HEK293 (cell line): ENCODE measurements around the gene SCAMP5.

Source experiments
- GLIS1 ChIP-seq: fragments of 450-650 bp; formaldehyde crosslinking; IDR thresholded peaks from 2 replicates; pipeline ENCODE4 v1.5.1; 2016; ENCODE audit warnings: missing biosample characterization, missing genetic modification characterization
- KLF1 ChIP-seq: fragments of 450-650 bp; formaldehyde crosslinking; IDR thresholded peaks from 2 replicates; pipeline ENCODE4 v1.5.1; 2016; ENCODE audit warnings: missing biosample characterization, missing genetic modification characterization
- KLF8 ChIP-seq: fragments of 450-650 bp; formaldehyde crosslinking; IDR thresholded peaks from 2 replicates; pipeline ENCODE4 v1.5.1; 2016; ENCODE audit warnings: missing biosample characterization, missing genetic modification characterization
- OVOL3 ChIP-seq: fragments of 450-650 bp; formaldehyde crosslinking; IDR thresholded peaks from 2 replicates; pipeline ENCODE4 v1.5.1; 2016; ENCODE audit warnings: missing biosample characterization, missing genetic modification characterization
- SETDB1 ChIP-seq: IDR thresholded peaks from one replicate; pipeline ENCODE4 v1.6.1; 2017; ENCODE audit warnings: mild to moderate bottlenecking, low read length, moderate library complexity, mixed read lengths; ENCODE audit not compliant: insufficient read length
- TRIM28 ChIP-seq: IDR thresholded peaks from 2 replicates; pipeline ENCODE4 v1.6.1; 2011; ENCODE audit warnings: low read length, control low read depth, borderline replicate concordance
- ZFP41 ChIP-seq: fragments of 450-650 bp; formaldehyde crosslinking; IDR thresholded peaks from 2 replicates; pipeline ENCODE4 v1.5.1; 2016; ENCODE audit warnings: missing biosample characterization, missing genetic modification characterization, borderline replicate concordance
- ZNF239 ChIP-seq: fragments of 450-650 bp; formaldehyde crosslinking; IDR thresholded peaks from 2 replicates; pipeline ENCODE4 v1.5.1; 2016; ENCODE audit warnings: missing biosample characterization, missing genetic modification characterization
- ZNF292 ChIP-seq: fragments of 450-650 bp; formaldehyde crosslinking; IDR thresholded peaks from 2 replicates; pipeline ENCODE4 v1.5.1; 2016; ENCODE audit warnings: low read depth, missing biosample characterization, missing genetic modification characterization, borderline replicate concordance
- ZNF335 ChIP-seq: fragments of 450-650 bp; formaldehyde crosslinking; conservative IDR thresholded peaks from 2 replicates; pipeline ENCODE4 v1.5.1; 2016; ENCODE audit warnings: missing biosample characterization, missing genetic modification characterization
- ZNF394 ChIP-seq: fragments of 450-650 bp; formaldehyde crosslinking; IDR thresholded peaks from 2 replicates; pipeline ENCODE4 v1.5.1; 2016; ENCODE audit warnings: missing biosample characterization, missing genetic modification characterization, mild to moderate bottlenecking, moderate library complexity, borderline replicate concordance
- ZNF560 ChIP-seq: fragments of 450-650 bp; formaldehyde crosslinking; IDR thresholded peaks from 2 replicates; pipeline ENCODE4 v1.5.1; 2017; ENCODE audit warnings: missing biosample characterization, missing genetic modification characterization, borderline replicate concordance
- ZNF571 ChIP-seq: fragments of 450-650 bp; formaldehyde crosslinking; IDR thresholded peaks from 2 replicates; pipeline ENCODE4 v1.5.0; 2017; ENCODE audit warnings: missing biosample characterization, missing genetic modification characterization
- ZNF621 ChIP-seq: fragments of 450-650 bp; formaldehyde crosslinking; IDR thresholded peaks from 2 replicates; pipeline ENCODE4 v1.5.1; 2017; ENCODE audit warnings: missing biosample characterization, missing genetic modification characterization
- ZNF660 ChIP-seq: fragments of 450-650 bp; IDR thresholded peaks from 2 replicates; pipeline ENCODE4 v1.5.1; 2018; ENCODE audit warnings: missing biosample characterization, mild to moderate bottlenecking, missing genetic modification characterization
- ZNF670 ChIP-seq: fragments of 450-650 bp; formaldehyde crosslinking; IDR thresholded peaks from 2 replicates; pipeline ENCODE4 v1.5.1; 2016; ENCODE audit warnings: missing biosample characterization, missing genetic modification characterization, low read depth
- ZNF76 ChIP-seq: fragments of 450-650 bp; formaldehyde crosslinking; IDR thresholded peaks from 2 replicates; pipeline ENCODE4; 2016; ENCODE audit warnings: low read depth, missing biosample characterization, missing genetic modification characterization, borderline replicate concordance
- ZSCAN30 ChIP-seq: fragments of 450-650 bp; IDR thresholded peaks from 2 replicates; pipeline ENCODE4 v1.5.1; 2018; ENCODE audit warnings: missing biosample characterization, mild to moderate bottlenecking, missing genetic modification characterization, moderate library complexity
- ZXDB ChIP-seq: fragments of 450-650 bp; formaldehyde crosslinking; IDR thresholded peaks from 2 replicates; pipeline ENCODE4 v1.5.1; 2016; ENCODE audit warnings: missing biosample characterization, missing genetic modification characterization
- TF ChIP-seq, protein P1 (sequence below): fragments of 450-650 bp; formaldehyde crosslinking; conservative IDR thresholded peaks from 2 replicates; pipeline ENCODE4 v1.5.1; 2016; ENCODE audit warnings: low read depth, missing biosample characterization, missing genetic modification characterization
- TF ChIP-seq, protein P2 (sequence below): sonication (generic); formaldehyde crosslinking; IDR thresholded peaks from 2 replicates; pipeline ENCODE4 v1.8.1; 2022; ENCODE audit warnings: mild to moderate bottlenecking, moderate library complexity, missing genetic modification reagents
- TF ChIP-seq, protein P3 (sequence below): fragments of 450-650 bp; formaldehyde crosslinking; IDR thresholded peaks from 2 replicates; pipeline ENCODE4 v1.5.1; 2017; ENCODE audit warnings: missing biosample characterization, missing genetic modification characterization
- TF ChIP-seq, protein P4 (sequence below): fragments of 450-650 bp; formaldehyde crosslinking; optimal IDR thresholded peaks from 2 replicates; pipeline ENCODE3; 2016; ENCODE audit warnings: missing biosample characterization, mild to moderate bottlenecking, missing genetic modification characterization
- TF ChIP-seq, protein P5 (sequence below): fragments of 450-650 bp; formaldehyde crosslinking; IDR thresholded peaks from 2 replicates; pipeline ENCODE4 v1.5.1; 2016; ENCODE audit warnings: missing biosample characterization, missing genetic modification characterization
- TF ChIP-seq, protein P6 (sequence below): fragments of 450-650 bp; formaldehyde crosslinking; IDR thresholded peaks from 2 replicates; pipeline ENCODE4 v1.5.1; 2017; ENCODE audit warnings: missing biosample characterization, mild to moderate bottlenecking, missing genetic modification characterization, moderate library complexity
- TF ChIP-seq, protein P7 (sequence below): fragments of 450-650 bp; formaldehyde crosslinking; IDR thresholded peaks from 2 replicates; pipeline ENCODE4 v1.5.1; 2016; ENCODE audit warnings: missing biosample characterization, missing genetic modification characterization

Gene SCAMP5

DNA sequence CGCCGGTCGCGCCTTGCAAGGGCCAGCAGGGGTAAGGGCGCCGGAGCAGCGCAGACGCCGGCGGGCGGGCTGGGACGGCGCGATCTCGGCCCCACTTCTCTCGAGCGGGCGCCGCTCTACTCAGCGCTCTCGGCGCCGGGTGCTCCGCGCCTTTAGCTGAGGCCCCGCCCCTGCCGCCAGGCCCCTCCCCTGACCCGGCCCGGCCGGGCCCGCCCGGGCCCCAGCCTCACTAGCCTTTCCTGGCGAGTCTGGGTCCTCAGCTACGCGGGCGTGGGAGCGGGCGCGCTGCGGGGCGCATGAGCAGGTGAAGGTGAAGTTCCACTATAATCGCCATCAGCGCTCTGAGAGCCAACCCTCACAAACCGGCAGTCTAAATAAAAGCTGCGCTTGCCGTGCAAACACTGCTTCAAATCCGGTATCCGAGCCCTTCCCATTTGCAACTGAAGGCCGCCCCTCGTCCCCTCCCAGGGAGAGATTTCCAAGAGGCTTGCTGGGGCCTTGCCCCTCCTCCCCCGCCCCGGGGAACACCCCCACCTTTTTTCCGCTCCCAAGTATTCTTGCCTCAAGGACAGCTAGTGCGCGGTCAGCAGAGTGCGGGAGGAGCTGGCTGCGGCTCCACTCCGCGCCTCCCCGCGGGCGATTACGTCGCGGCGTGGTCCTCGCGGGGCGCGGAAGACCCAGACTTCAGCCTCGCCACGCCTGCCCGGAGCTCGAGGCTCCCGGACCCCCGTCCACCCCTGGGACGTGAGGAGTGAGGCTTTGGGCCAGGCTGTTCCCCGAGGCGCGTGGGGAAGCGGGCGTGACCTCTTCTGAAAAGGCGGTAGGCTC is 38.5 kb upstream of the SCAMP5 start, which contains the start of gene RPP25 (continued):
- TF ChIP-seq, protein P1, sequence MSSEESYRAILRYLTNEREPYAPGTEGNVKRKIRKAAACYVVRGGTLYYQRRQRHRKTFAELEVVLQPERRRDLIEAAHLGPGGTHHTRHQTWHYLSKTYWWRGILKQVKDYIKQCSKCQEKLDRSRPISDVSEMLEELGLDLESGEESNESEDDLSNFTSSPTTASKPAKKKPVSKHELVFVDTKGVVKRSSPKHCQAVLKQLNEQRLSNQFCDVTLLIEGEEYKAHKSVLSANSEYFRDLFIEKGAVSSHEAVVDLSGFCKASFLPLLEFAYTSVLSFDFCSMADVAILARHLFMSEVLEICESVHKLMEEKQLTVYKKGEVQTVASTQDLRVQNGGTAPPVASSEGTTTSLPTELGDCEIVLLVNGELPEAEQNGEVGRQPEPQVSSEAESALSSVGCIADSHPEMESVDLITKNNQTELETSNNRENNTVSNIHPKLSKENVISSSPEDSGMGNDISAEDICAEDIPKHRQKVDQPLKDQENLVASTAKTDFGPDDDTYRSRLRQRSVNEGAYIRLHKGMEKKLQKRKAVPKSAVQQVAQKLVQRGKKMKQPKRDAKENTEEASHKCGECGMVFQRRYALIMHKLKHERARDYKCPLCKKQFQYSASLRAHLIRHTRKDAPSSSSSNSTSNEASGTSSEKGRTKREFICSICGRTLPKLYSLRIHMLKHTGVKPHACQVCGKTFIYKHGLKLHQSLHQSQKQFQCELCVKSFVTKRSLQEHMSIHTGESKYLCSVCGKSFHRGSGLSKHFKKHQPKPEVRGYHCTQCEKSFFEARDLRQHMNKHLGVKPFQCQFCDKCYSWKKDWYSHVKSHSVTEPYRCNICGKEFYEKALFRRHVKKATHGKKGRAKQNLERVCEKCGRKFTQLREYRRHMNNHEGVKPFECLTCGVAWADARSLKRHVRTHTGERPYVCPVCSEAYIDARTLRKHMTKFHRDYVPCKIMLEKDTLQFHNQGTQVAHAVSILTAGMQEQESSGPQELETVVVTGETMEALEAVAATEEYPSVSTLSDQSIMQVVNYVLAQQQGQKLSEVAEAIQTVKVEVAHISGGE (tag by site-specific recombination): no peak
- TF ChIP-seq ZNF560 (tag by site-specific recombination) (no peak), KLF1 (tag by site-specific recombination) (peak; percentile 91), ZNF660 (tag by site-specific recombination) (peak; percentile 67; the same call in 1 of the 2 replicates), ZSCAN30 (tag by site-specific recombination) (peak; percentile 45; the same call in 1 of the 2 replicates), ZNF335 (tag by site-specific recombination) (peak; percentile 94), ZFP41 (tag by site-specific recombination) (no peak), OVOL3 (tag by site-specific recombination) (no peak), TRIM28 (no peak), ZNF292 (tag by site-specific recombination) (no peak), GLIS1 (tag by site-specific recombination) (peak; percentile 79), ZXDB (tag by site-specific recombination) (peak; percentile 52), ZNF571 (tag by site-specific recombination) (no peak), KLF8 (tag by site-specific recombination) (peak; percentile 66; the same call in 1 of the 2 replicates), ZNF394 (tag by site-specific recombination) (no peak; the same call in 1 of the 2 replicates), ZNF621 (tag by site-specific recombination) (no peak), SETDB1 (no peak), ZNF670 (tag by site-specific recombination) (no peak), ZNF76 (tag by site-specific recombination) (no peak), ZNF239 (tag by site-specific recombination) (no peak)
- TF ChIP-seq, protein P2, sequence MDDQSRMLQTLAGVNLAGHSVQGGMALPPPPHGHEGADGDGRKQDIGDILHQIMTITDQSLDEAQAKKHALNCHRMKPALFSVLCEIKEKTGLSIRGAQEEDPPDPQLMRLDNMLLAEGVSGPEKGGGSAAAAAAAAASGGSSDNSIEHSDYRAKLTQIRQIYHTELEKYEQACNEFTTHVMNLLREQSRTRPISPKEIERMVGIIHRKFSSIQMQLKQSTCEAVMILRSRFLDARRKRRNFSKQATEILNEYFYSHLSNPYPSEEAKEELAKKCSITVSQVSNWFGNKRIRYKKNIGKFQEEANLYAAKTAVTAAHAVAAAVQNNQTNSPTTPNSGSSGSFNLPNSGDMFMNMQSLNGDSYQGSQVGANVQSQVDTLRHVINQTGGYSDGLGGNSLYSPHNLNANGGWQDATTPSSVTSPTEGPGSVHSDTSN (CRISPR knock-in tag): no peak
- TF ChIP-seq, protein P3, sequence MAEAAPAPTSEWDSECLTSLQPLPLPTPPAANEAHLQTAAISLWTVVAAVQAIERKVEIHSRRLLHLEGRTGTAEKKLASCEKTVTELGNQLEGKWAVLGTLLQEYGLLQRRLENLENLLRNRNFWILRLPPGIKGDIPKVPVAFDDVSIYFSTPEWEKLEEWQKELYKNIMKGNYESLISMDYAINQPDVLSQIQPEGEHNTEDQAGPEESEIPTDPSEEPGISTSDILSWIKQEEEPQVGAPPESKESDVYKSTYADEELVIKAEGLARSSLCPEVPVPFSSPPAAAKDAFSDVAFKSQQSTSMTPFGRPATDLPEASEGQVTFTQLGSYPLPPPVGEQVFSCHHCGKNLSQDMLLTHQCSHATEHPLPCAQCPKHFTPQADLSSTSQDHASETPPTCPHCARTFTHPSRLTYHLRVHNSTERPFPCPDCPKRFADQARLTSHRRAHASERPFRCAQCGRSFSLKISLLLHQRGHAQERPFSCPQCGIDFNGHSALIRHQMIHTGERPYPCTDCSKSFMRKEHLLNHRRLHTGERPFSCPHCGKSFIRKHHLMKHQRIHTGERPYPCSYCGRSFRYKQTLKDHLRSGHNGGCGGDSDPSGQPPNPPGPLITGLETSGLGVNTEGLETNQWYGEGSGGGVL (tag by site-specific recombination): peak; percentile 31
- TF ChIP-seq, protein P4, sequence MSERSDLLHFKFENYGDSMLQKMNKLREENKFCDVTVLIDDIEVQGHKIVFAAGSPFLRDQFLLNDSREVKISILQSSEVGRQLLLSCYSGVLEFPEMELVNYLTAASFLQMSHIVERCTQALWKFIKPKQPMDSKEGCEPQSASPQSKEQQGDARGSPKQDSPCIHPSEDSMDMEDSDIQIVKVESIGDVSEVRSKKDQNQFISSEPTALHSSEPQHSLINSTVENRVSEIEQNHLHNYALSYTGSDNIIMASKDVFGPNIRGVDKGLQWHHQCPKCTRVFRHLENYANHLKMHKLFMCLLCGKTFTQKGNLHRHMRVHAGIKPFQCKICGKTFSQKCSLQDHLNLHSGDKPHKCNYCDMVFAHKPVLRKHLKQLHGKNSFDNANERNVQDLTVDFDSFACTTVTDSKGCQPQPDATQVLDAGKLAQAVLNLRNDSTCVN: peak; percentile 75
- TF ChIP-seq, protein P5, sequence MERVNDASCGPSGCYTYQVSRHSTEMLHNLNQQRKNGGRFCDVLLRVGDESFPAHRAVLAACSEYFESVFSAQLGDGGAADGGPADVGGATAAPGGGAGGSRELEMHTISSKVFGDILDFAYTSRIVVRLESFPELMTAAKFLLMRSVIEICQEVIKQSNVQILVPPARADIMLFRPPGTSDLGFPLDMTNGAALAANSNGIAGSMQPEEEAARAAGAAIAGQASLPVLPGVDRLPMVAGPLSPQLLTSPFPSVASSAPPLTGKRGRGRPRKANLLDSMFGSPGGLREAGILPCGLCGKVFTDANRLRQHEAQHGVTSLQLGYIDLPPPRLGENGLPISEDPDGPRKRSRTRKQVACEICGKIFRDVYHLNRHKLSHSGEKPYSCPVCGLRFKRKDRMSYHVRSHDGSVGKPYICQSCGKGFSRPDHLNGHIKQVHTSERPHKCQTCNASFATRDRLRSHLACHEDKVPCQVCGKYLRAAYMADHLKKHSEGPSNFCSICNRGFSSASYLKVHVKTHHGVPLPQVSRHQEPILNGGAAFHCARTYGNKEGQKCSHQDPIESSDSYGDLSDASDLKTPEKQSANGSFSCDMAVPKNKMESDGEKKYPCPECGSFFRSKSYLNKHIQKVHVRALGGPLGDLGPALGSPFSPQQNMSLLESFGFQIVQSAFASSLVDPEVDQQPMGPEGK (tag by site-specific recombination): peak; percentile 72
- TF ChIP-seq, protein P6, sequence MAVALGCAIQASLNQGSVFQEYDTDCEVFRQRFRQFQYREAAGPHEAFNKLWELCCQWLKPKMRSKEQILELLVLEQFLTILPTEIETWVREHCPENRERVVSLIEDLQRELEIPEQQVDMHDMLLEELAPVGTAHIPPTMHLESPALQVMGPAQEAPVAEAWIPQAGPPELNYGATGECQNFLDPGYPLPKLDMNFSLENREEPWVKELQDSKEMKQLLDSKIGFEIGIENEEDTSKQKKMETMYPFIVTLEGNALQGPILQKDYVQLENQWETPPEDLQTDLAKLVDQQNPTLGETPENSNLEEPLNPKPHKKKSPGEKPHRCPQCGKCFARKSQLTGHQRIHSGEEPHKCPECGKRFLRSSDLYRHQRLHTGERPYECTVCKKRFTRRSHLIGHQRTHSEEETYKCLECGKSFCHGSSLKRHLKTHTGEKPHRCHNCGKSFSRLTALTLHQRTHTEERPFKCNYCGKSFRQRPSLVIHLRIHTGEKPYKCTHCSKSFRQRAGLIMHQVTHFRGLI: peak; percentile 52; the same call in 1 of the 2 replicates
- TF ChIP-seq, protein P7, sequence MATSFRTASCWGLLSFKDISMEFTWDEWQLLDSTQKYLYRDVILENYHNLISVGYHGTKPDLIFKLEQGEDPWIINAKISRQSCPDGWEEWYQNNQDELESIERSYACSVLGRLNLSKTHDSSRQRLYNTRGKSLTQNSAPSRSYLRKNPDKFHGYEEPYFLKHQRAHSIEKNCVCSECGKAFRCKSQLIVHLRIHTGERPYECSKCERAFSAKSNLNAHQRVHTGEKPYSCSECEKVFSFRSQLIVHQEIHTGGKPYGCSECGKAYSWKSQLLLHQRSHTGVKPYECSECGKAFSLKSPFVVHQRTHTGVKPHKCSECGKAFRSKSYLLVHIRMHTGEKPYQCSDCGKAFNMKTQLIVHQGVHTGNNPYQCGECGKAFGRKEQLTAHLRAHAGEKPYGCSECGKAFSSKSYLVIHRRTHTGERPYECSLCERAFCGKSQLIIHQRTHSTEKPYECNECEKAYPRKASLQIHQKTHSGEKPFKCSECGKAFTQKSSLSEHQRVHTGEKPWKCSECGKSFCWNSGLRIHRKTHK (tag by site-specific recombination): no peak
